ENCODE data around the gene ABTB2. TPM values are rescaled to one million over a fixed set of nuclear protein-coding genes. Genes with fewer than 3 reads are reported as not detected.
A peak's percentile ranks its signal among the peaks of the same experiment; 100 is the strongest.

ABTB2 gene
- total RNA-seq, 1 donor from 2014 or later: 12.1 TPM

DNA sequence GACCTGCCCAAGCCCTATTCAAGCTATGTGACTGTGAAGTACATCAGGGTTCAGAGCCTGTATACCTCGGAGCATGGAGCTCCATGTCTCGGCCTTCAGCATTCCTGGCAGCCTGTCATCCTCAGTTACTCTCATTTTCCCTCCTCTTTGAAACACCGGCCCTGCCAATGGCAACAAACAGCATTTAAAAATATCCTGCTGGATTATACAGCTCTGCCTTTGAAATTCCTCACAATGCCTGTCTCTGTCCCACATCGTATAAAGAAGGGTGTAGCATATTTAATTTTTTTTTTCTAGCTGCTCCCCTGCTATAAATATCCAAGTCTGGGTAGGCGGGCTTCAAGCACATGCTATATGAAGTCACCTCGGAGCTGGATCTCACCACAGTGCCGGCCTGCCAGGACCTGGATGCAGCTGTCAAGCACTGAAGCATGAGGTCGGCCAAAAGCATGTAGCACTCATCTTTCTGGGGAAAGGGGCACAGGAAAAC, 11.8 kb downstream of the ABTB2 start:
- intact Hi-C loops (cut with micrococcal nuclease): loop anchor here (10.0 kb wide), 1 partner anchor 91 kb away; no protein-coding TSS in a partner anchor
- ATAC-seq (peak; percentile 81), DNase-seq (peak; percentile 71)

DNA sequence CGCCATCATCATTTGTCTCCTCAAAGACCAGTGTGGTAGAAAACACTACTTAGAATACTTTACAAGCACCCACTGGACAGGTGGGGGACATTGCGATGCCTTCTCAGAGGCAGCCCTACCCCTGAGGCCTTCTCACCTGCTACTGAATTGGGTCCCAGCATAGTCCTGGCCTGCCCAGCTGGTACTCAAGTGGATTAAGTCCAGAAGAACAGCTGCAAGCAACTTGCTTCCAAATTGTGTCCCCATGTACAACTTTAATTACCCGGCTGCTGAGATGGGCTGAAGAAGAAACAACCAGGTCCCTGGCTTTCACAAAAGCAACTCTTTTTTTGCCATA, 12.3 kb downstream of the ABTB2 start:
- intact Hi-C loops (cut with micrococcal nuclease): loop anchor here (10.0 kb wide), 1 partner anchor 91 kb away; no protein-coding TSS in a partner anchor

DNA sequence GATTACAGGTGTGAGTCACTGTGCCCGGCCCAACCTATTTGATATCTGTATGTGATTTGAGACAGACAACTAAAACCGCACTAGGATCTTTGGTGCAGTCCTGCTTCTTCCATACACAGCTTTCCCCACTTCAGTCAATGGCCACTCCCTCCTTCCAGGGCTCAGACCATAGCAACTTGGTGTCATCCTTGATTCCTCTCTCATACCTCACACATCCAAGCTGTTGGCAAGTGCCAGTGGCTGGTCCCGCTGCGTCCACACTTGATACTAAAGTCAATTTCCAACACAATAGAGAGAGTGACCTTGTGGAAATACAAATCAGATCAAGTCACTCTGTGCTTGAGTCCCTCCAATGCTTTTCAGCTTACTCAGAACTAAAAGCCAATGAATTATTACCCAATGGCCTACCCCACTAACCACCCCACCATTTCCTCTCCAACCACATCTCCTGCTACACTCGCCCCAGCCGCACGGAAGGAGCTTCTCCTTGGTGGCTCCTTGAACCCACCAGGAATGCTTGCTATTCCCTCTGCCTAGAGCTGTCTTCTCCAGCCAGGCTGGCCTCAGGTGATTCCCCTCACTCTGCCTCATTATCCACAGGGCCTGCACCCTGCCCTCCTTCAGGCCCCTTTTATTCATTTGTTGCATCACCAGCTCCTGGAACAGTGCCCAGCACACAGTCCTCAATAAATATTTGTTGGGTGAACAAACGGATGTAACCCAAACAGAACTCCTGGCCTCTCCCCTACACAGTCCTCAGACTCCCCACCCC, 12.9 kb downstream of the ABTB2 start:
- ATAC-seq (peak; percentile 20), DNase-seq (peak; percentile 48)
- intact Hi-C loops (cut with micrococcal nuclease): loop anchor here (10.0 kb wide), 1 partner anchor 90 kb away; no protein-coding TSS in a partner anchor

More for the DNA sequence above, 12.3 kb downstream of the ABTB2 start:
- DNase-seq (no peak), ATAC-seq (peak; percentile 2)

DNA sequence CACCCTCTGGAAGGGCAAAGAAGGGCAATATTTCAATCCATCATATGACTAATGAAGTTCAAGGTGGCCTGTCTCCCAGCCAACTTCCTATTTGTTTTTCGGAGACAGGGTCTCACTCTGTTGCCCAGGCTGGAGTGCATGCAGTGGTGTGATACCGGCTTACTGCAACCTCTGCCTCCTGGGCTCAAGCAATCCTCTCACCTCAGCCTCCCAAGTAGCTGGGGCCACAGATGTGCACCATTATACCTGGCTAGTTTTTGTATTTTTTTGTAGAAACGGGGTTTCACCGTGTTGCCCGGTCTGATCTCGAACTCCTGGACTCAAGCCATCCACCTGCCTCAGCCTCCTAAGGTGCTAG, 13.4 kb downstream of the ABTB2 start:
- intact Hi-C loops (cut with micrococcal nuclease): loop anchor here (10.0 kb wide), 1 partner anchor 90 kb away; no protein-coding TSS in a partner anchor
- ATAC-seq: no peak
- no peak for DNase-seq

DNA sequence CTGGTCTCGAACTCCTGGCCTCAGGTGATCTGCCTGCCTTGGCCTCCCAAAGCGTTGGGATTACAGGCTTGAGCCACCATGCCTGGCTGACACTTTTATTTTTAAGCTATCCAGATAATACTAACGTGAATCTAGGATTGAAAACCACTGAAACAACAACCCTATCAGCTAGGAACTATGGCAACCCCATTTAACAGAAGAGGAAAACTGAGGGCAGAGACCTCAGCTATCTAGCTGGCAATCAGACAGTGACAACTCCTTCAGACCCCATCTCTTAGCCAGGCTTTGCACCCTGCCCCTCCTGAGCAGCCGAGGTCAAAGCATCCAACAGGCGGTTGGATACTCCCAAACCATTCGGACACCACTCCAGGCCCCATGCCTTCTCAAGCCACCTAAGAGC, 14.1 kb downstream of the ABTB2 start:
- ATAC-seq (no peak), DNase-seq (no peak)
- intact Hi-C loops (cut with micrococcal nuclease): loop anchor here (10.0 kb wide), 1 partner anchor 89 kb away; no protein-coding TSS in a partner anchor

DNA sequence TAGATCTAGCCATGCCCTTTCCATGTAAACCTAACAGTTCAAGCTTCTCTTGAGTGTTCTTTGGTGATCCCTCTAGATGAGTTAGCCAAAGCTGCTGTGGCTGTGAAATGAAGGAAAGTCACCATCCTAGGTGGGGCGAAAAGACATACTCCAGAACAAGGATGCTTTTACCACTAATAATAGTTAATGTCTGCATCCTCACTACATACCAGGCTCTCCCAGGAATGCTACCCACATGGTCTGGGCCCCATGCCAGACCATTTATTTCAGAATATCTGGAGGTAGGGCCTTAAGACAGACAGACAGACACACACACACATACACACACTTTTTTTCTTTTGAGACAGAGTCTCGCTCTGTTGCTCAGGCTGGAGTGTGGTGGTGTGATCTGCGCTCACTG, 14.7 kb downstream of the ABTB2 start:
- intact Hi-C loops (cut with micrococcal nuclease): loop anchor here (10.0 kb wide), 1 partner anchor 88 kb away; no protein-coding TSS in a partner anchor
- DNase-seq (no peak), ATAC-seq (no peak)

DNA sequence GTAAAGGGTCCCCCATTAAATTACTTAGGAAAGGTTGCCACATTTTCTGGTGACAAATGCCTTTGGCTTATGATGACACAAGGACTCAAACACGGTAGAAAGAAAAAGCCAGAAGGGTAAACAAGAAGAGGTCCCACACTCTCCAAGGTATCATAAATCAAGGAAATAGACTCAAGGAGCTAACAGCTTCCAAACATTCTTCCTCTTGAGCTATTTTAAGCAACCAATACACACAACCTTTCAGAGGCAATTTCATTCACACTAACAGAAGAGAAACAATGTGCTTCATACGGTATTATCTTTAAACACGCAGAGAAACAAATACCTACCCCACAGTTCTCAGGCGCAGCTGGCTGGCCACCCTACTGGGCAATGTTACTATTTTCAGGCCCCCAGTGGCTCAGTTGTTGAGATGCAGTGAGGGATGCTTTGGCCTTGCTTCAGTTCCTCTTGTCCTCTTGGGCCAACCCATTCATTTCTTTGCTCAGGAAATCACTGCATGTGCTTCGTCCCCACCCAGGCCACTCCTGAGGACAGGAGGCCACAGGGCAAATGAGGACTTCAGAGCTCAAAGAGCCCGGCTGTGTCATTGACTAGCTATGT, 15.8 kb downstream of the ABTB2 start:
- ATAC-seq: peak; percentile 55
- DNase-seq: peak; percentile 50
- intact Hi-C loops (cut with micrococcal nuclease): loop anchor here (10.0 kb wide), 1 partner anchor 87 kb away; no protein-coding TSS in a partner anchor

DNA sequence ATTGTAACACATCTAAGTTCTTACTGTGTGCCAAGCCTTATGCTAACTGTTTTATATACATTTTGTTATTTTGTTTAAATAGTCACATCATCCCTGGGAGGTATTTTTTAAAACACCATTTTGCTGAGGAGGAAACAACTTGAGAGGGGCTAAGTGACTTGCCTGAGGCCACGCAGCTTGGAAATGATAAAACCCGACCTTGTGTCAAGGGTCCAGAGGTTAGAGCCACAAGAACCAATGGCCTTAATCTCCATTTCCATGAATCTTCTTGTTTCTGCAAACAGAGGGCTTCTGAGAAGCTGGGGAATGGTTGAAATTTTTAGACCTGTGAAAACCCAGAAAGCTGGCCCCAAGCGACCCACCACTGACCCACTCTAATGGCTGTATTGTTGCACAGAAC, 16.7 kb downstream of the ABTB2 start:
- DNase-seq (no peak), ATAC-seq (no peak)
- intact Hi-C loops (cut with micrococcal nuclease): loop anchor here (10.0 kb wide), 1 partner anchor 86 kb away; no protein-coding TSS in a partner anchor

DNA sequence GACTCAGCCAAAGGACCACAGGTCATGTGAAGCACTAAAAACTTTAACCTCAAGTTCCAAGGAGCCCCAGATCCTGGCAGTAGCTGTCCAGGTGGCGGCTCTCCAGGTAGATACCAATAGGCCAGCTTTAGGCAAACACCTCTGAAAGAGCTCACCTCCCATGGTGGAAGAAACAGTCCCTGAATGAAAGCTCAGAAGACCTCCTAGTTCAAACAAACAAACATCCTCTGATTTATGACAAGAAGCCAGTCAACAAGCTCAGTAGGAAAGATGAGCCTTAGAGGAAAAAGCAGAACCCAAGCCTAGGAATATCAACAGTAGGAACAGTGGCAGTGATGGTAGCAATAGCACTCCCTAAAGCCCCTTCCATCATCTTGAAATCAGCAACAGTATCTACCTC, 17.2 kb downstream of the ABTB2 start:
- ATAC-seq: no peak
- no peak for DNase-seq
- intact Hi-C loops (cut with micrococcal nuclease): loop anchor here (10.0 kb wide), 1 partner anchor 86 kb away; no protein-coding TSS in a partner anchor

DNA sequence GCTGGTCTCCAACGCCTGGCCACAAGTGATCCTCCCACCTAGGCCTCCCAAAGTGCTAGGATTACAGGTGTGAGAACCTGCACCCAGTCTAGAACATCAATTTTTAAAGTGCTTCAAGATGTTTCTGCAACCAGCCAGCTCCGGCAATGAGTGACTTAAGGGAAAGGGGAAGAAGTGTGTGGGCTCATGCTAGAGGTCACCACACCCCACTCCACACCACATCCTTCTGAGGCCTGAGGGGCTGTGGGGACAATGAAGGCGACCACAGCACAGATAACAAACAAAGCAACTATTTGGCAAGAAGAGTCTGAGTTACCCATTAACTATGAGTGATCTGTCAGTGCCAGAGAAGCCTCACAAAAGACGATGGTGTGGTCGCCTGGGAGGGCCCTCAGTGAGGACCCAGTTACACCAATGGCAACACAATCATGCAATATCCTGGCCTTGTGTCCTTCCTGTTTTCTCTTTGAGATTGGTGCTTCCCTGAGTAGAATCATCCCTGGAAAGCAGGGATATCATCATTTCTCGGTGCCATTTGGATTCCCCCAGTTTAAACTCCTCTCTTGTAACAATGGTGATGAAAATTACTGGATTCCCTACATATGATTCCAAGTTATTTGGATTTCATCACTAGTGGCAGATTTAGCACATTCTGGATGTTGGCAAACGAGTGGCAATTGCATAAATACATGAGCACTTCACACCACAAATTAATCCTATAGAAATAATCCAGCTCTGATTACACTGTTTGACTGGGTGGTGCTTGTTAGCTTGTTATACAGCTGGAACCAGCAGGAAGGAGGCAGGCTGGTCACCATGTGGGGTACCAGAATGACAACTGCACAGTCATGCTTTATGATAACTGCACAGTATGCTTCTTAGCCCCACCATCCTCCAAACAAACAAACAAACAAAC, 18.4 kb downstream of the ABTB2 start:
- intact Hi-C loops (cut with micrococcal nuclease): loop anchor here (10.0 kb wide), 1 partner anchor 85 kb away; no protein-coding TSS in a partner anchor
- DNase-seq (no peak), ATAC-seq (no peak)

DNA sequence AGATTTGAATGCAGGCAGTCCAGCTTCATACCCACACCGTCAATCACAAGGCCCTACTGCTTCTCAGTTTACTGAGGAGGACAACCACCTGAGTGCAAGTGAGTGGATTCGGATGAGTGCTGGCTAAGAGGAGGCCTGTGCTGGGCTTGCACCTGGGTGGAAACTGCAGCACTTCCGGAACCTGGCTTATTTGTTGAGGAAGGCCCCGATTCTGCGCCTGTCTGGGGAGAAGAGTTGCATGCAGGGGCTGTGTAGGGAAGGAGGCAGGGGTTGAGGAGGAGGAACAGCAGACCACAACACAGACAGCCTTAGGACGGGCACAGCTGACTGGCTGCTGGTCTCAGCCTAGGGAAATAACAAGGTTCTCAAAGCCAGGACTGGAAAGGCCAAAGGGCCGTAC, 20.8 kb downstream of the ABTB2 start:
- intact Hi-C loops (cut with micrococcal nuclease): no loop called here

DNA sequence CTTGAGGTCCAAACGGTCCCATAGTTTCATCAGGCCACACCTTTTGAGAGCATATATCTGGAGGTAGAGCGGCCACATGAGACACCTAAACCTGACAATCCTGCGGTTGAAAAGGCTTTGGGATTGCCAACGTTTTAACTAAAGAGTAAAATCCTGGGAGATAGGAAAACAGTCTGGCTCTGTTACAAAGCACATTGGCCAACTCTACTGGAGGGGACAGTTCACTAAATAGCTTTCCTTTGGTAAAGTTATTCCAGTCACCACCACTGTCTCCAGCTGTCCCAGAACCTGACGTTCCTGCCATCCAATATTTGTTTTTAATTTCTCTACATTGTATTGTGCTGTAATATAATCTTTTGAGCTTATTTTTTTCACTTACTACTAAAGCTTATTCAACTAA, 22.0 kb downstream of the ABTB2 start:
- DNase-seq (no peak), ATAC-seq (no peak)
- intact Hi-C loops (cut with micrococcal nuclease): no loop called here

More for the DNA sequence above, 20.8 kb downstream of the ABTB2 start:
- ATAC-seq (no peak), DNase-seq (no peak)

DNA sequence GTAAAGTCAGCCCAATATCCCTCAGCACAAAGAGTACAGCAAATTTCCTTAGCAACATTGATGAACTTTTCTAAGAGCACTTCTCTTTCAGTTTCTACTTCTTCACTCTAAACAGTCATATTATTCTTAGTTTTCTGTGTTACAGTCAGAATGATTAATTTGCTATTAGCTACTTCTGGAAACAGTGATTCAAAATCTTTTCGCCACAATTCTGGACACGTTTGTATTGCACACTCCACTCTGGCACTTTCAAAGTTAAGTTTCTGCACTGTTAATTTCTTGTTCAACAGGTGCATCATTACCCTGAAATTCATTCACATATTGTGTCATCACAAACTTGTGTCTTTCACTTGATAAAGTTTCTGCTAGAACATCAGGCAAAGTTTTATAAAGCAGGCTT, 22.5 kb downstream of the ABTB2 start:
- ATAC-seq: no peak
- intact Hi-C loops (cut with micrococcal nuclease): no loop called here
- DNase-seq: no peak

DNA sequence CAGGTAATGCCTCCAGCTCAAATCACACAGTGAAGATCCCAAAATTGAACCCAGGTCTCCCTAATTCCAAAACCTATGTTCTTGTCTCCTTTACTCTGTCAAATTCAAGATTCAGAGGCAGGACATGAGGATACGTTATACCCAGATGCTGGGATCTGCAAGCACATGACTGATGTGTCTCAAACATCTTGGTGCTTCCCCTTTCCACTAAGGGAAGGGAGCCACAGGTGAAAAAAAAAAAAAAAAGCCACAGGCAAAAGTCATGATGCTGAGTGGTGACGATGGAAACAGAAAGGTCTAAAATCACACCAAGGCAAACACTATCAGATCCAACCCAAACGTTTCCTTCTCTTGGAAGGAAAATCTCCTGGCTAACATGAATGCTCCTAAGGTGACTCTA, 24.0 kb downstream of the ABTB2 start:
- ATAC-seq (no peak), DNase-seq (no peak)
- intact Hi-C loops (cut with micrococcal nuclease): no loop called here

DNA sequence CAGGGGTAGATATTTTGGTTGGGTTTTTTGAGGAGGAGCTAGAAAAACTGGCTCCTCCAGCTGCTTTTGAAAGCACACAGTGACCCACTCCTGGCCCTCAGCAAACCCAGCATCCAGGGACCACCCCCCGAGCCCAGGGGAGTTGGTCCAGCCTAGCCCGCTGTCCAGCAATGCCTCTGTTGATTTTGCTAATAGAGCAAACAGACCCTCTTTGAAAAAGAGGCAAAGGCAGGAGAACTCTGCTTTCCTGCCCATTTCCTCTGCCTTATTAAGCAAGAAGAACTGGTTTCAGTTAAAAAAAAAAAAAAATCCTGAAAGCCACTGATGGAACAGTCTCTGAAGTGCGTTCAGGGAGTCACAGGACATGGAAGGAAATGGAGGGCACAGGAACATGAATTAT, 25.3 kb downstream of the ABTB2 start:
- ATAC-seq (no peak), DNase-seq (no peak)
- intact Hi-C loops (cut with micrococcal nuclease): no loop called here

DNA sequence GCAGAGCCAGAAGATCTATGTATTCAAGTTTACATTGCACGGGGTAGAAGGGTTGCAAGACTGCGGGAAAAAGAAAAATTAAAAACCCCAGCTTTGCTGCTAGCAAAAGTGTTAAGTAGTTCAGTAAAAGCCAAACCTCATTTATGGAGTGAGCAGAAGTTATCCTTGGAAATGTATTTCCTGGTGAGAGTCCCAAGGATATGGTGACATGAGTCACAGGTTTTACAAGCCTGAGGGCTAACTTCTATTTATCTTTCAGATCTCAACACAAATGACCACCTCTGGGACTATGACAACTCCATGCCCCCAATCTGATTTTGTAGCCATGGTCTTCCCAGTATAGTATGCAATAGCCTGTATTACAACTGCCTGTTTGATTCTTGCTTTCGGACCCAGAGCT, 26.1 kb downstream of the ABTB2 start:
- ATAC-seq (no peak), DNase-seq (no peak)
- intact Hi-C loops (cut with micrococcal nuclease): no loop called here

DNA sequence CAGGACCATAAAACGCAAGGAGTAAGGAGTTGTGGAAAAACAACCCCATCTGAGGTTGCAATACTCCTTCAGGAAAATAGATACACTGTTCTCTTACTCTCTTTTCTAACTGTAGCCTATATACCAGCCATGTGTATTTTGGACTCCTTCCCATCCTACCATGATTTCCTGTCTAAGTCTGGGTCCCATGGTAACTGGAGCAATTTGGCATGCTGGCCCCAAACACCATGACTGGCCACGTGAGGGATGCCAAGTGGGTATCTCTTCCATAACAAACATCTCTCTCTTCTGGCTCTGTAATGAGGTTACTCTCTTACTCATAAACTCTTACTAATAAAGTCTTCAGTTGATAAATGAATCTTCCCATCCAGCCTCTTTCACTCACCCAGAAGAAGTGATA, 26.5 kb downstream of the ABTB2 start:
- intact Hi-C loops (cut with micrococcal nuclease): no loop called here
- no peak for DNase-seq
- ATAC-seq: no peak

DNA sequence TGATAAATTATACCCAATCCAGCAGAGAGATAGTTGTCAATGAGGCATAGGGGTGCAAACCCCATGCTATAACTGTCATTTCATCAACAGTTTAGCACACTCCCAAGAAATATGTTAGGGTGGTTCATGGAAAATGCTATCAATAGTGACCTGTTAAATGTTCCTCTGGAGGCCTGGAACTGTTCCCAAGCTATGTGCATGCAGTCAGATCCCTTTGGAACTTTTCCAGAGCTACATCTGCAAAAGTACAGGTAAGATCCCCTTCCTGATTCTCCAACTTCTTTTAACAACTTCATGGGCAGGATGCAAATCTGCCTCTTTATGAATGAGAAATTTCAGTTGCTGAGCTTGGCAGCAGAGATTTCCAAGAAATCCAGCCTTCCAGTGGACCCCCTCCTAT, 27.2 kb downstream of the ABTB2 start:
- no peak for ATAC-seq
- intact Hi-C loops (cut with micrococcal nuclease): no loop called here
- no peak for DNase-seq

DNA sequence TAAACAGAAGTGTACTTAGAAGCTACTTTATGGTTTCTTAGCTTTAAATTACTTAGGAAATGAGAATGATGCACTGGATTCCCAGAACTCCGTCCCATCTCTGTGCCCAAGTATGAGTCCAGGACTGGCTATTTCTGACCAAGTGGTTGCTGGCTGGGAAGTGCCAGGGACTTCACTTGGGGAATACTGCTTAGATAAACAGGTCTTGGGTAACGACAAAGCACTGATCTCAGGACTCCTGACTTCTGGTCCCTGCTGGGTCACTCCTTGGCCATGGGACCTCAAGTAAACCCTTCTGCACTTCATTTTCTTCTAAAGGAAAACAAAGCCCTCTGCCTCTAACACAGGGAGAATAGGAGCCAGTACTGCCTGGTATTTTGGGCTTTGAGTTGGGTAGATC, 27.9 kb downstream of the ABTB2 start:
- ATAC-seq: no peak
- intact Hi-C loops (cut with micrococcal nuclease): no loop called here
- no peak for DNase-seq

DNA sequence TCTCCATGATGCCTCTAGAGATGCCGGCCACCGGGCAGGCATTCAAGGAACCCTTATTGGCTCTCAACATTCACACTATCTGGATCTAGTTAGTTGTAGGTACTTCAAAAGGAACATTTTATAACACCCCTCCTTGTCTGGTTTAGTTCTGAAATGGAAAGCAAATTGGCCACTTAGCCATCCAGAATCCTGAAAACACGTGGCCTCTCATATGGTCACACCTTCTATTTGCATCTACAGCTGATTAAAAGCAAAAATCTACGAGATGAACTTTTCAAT, 29.2 kb downstream of the ABTB2 start:
- DNase-seq: no peak
- ATAC-seq: peak; percentile 8
- intact Hi-C loops (cut with micrococcal nuclease): no loop called here
